Esophagus (tissue), 2 donors: Measurements from ENCODE around the gene FNBP1. TPM values are rescaled to one million over a fixed set of nuclear protein-coding genes. Genes with fewer than 3 reads are reported as not detected.
A peak's percentile ranks its signal among the peaks of the same experiment; 100 is the strongest.

Experiments
- H3K27ac ChIP-seq, 2 donors: one replicate each; pipeline ENCODE4 v1.5.1; 2013; ENCODE audit warnings: low read depth in 2 of 2, mild to moderate bottlenecking in 2 of 2, inconsistent platforms in 1 of 2, low read length in 1 of 2, moderate library complexity in 1 of 2
- H3K27me3 ChIP-seq, 2 donors: one replicate each; pipeline ENCODE4 v1.6.1; 2013; ENCODE audit warnings: low read length in 2 of 2, control low read depth in 1 of 2, mild to moderate bottlenecking in 1 of 2; ENCODE audit not compliant: insufficient read depth in 2 of 2, control insufficient read depth in 1 of 2
- H3K36me3 ChIP-seq, 2 donors: one replicate each; pipeline ENCODE4 v1.6.1; 2013; ENCODE audit warnings: low read length in 1 of 2; ENCODE audit not compliant: control insufficient read depth in 2 of 2, insufficient read depth in 2 of 2
- H3K4me1 ChIP-seq, 2 donors: one replicate each; pipeline ENCODE4 v1.6.1; 2013; ENCODE audit warnings: low read length in 1 of 2; ENCODE audit not compliant: control insufficient read depth in 2 of 2, insufficient read depth in 2 of 2
- H3K4me3 ChIP-seq, 2 donors: one replicate each; pipeline ENCODE4 v1.5.1; 2013; ENCODE audit warnings: low read length in 2 of 2, mild to moderate bottlenecking in 2 of 2, low read depth in 1 of 2, moderate library complexity in 1 of 2
- H3K9me3 ChIP-seq, 2 donors: one replicate each; pipeline ENCODE4 v1.6.1; 2013; ENCODE audit warnings: mild to moderate bottlenecking in 2 of 2, low read depth in 1 of 2, low read length in 1 of 2, moderate library complexity in 1 of 2; ENCODE audit not compliant: control insufficient read depth in 2 of 2, insufficient read depth in 1 of 2
- WGBS, 2 donors: extraction: QIAGEN DNeasy Blood & Tissue Kit; methylation state at CpG; one replicate each; pipeline ENCODE4 v1.1.7; 2013; 5-methylcytosine and 5-hydroxymethylcytosine counted together
- polyA plus RNA-seq, 2 donors: library from polyadenylated mRNA; stranded (reverse); fragments of 200-250 nt; gene quantifications; one replicate each; pipeline ENCODE4 v1.2.3, GENCODE V29; 2013
- donor health status: healthy with polysubstance abuse.
- donor health status: Bipolar disorder and iron deficiency.

FNBP1 gene
- polyA plus RNA-seq, 2 donors, result 16.1 to 19.1 TPM

DNA sequence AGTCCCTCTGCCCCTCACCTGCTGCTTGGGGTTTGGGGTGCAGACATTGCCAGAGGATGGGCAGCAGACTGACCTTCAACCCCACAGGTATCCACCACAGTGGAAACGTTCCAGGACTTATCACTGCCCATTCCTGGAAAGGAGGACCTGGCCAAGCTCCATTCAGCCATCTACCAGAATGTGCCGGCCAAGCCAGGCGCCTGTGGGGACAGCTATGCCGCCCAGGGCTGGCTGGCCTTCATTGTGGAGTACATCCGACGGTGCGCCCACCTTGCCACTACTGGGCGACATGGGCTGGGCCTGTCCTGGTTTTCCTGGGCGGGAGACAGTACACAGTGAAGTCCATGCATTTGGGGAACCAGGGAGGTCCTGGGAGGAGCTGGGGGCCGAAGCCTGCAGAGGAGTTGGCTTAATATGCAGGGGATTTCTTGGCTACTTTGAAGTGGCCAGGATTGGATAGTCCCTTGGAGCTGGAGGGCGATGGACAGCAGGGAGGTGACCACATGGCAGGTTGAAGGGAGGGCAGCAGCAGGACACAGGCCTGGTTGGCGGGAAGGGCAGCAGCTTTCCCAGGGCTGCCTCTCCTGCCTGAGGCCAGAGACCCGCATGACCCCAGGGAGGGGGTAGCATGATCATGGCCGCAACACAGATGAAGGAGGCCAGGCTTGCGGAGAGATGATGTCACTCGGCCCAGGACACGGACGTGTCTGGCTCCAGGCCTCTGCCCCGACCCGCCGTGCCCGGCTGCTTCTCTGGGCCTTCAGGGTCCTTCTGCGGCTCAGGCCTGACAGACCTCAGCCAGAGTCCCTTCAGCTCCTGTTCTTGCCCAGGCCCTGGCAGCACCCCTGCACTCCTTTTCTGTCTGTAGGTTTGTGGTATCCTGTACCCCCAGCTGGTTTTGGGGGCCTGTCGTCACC, 173.1 kb downstream of the FNBP1 start:
- H3K4me3 ChIP-seq, result no peak overlapping the region
- no peaks in the 10 kb centered on the region for H3K9me3 ChIP-seq
- H3K27me3 ChIP-seq, result no peaks in the 10 kb centered on the region
- 91 to 93% methylated on average over 24 of the region's 24 CpGs for WGBS, 2 donors
- H3K4me1 ChIP-seq, result peaks cover 0 to 2% of the 10 kb centered on the region in 2 donors
- H3K36me3 ChIP-seq, result peaks cover 12 to 33% of the 10 kb centered on the region in 2 donors
- H3K27ac ChIP-seq, result peak overlapping the region in 1 of 2 donors; percentile 60

DNA sequence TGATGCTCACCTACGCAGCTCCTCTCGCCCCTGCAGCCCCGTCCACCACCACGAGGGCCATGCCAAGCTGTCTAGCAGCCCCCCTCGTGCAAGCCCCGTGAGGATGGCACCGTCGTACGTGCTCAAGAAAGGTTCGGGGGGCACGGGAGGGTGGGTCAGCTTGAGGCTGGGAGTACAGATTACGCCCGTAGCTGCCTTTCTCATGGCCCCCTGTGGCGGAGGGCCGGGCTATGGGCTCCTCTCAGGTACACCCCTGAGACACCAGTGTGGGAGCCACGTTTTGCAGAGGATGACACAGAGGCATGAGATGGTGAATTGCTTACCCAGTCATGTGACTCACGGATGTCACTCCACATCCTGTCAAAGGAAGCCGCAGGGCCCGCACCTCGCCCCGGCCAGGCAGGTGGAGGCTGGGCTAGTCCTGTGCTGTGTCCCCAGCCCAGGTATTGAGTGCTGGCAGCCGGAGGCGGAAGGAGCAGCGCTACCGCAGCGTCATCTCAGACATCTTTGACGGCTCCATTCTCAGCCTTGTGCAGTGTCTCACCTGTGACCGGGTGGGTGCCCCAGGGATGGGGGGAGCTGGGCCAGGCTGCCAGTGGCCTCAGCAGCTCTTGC, 174.0 kb downstream of the FNBP1 start:
- H3K4me1 ChIP-seq, result peaks cover 0 to 2% of the 10 kb centered on the region in 2 donors
- H3K36me3 ChIP-seq, result peaks cover 8 to 28% of the 10 kb centered on the region in 2 donors
- no peaks in the 10 kb centered on the region for H3K9me3 ChIP-seq
- 80 to 84% methylated on average over 28 of the region's 28 CpGs for WGBS, 2 donors
- peak overlapping the region; percentile 18 to 73 for H3K27ac ChIP-seq
- no peaks in the 10 kb centered on the region for H3K27me3 ChIP-seq
- H3K4me3 ChIP-seq, result no peak overlapping the region

DNA sequence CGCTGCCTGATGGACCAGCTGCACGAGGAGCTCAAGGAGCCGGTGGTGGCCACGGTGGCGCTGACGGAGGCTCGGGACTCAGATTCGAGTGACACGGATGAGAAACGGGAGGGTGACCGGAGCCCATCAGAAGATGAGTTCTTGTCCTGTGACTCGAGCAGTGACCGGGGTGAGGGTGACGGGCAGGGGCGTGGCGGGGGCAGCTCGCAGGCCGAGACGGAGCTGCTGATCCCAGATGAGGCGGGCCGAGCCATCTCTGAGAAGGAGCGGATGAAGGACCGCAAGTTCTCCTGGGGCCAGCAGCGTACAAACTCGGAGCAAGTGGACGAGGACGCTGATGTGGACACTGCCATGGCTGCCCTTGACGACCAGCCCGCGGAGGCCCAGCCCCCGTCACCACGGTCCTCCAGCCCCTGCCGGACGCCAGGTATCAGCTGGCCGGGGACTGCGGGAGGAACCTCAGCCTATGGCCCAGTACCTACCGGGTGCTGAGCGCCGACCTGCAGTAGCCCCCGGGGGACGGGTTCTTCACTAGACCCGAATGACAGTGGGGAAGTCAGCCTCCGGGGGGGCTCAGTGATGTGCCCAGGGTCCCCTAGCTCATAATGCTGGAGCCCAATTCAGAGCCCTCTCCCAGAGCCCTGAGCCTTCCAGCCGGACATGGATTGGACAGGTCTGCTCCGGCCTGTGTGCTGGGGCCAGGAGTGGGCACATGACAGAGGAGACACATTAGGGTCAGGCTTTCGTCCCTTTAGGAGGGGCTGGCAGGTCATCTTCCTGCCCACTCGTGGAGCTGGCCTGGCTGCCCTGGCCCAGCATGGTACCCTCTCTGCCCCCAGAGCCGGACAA, 174.7 kb downstream of the FNBP1 start:
- WGBS, 2 donors, result 87 to 88% methylated on average over 48 of the region's 48 CpGs
- H3K27me3 ChIP-seq, result no peaks in the 10 kb centered on the region
- H3K4me3 ChIP-seq, result no peak overlapping the region
- peaks cover 0 to 2% of the 10 kb centered on the region in 2 donors for H3K4me1 ChIP-seq
- peak overlapping the region; percentile 18 to 73 for H3K27ac ChIP-seq
- H3K9me3 ChIP-seq, result no peaks in the 10 kb centered on the region
- H3K36me3 ChIP-seq, result peaks cover 5 to 24% of the 10 kb centered on the region in 2 donors

DNA sequence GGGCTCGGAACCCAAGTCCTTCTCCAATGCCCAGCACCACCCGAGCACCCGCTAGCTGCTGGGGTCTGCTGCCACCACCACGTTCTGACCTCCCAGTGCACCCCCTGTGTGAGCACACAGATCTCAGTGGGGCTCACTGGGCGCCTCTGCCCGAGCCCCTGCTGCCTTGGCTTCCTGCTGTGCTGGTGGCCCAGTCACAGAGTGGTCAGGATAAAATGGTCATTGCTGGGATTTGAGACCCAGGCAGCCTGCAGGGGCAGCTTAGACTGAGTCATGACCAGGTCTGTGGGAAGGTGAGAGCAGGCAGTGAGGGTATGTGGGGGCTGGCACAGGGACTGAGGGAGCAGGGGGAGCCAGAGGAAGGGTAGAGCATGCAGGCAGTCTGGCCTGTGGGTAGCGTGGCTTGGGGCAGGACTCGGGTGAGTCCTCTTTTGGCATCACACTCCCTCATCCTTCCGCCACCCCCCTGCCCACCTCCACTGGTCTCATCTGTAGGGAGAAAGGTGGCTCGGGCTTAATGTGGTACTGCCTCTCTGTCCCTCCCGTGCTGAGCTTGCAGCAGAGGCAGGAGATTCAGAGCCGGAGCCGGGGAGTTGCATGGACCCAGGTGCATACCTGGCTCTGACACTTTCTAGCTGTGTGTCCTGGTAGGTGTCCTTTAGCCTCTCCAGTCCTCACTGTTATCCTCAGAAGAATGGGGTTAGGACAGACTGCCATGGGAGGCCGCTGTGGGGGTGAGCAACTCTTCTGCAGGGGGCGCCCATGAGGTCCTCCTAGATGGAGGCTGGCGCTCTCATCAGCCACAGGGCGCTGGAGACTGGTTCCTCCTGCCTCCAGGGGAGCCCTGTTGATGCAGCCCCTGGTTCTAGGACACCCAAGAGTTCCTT, 175.6 kb downstream of the FNBP1 start:
- H3K27ac ChIP-seq, result no peak overlapping the region
- WGBS, 2 donors, result 77 to 79% methylated on average over 17 of the region's 17 CpGs

DNA sequence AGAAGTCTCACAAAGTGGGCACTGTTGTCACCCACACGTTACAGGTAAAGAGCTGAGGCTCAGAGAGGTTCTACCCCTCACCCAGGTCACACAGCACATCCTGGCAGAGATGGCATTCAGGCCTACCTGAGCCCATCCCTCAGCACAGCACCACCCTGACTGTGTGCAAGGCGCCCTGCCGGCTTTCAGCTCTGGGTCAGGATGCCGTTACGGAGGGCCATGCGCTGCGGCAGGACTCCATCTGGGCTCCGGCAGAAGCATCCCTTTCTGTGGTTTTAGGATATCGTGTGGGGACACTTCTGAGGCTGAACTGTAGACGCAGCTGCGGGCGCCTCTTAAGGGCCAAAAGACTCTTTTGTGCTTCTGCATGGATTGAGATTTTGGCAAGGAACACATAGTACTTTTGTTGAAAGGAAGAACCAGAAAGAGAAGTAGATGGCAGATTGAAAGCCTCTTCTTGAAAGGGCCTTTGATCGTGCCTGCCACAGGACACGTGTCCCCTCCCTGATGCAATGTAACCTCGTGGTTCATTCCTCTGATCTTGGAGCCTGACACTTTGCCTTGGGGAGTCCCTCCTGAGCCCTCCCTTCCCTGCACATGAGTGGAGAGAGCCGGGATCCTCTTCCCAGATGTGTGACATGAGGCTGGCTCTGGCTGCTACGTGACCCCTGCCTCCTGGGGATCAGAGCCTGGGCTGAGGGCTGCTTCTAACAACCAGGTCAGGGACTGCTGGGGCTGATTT, 176.4 kb downstream of the FNBP1 start:
- WGBS, 2 donors, result 78% methylated on average over 17 of the region's 17 CpGs
- H3K4me3 ChIP-seq, result no peak overlapping the region
- H3K27ac ChIP-seq, result peak overlapping the region in 1 of 2 donors; percentile 37
- H3K9me3 ChIP-seq, result no peaks in the 10 kb centered on the region
- H3K4me1 ChIP-seq, result peaks cover 0 to 2% of the 10 kb centered on the region in 2 donors
- H3K36me3 ChIP-seq, result peaks cover 5 to 33% of the 10 kb centered on the region in 2 donors
- H3K27me3 ChIP-seq, result no peaks in the 10 kb centered on the region

More for the DNA sequence above, 175.6 kb downstream of the FNBP1 start:
- Histone ChIP-seq H3K4me3 (no peak overlapping the region), H3K9me3 (no peaks in the 10 kb centered on the region), H3K4me1 (peaks cover 0 to 2% of the 10 kb centered on the region in 2 donors), H3K27me3 (no peaks in the 10 kb centered on the region), H3K36me3 (peaks cover 5 to 27% of the 10 kb centered on the region in 2 donors)

DNA sequence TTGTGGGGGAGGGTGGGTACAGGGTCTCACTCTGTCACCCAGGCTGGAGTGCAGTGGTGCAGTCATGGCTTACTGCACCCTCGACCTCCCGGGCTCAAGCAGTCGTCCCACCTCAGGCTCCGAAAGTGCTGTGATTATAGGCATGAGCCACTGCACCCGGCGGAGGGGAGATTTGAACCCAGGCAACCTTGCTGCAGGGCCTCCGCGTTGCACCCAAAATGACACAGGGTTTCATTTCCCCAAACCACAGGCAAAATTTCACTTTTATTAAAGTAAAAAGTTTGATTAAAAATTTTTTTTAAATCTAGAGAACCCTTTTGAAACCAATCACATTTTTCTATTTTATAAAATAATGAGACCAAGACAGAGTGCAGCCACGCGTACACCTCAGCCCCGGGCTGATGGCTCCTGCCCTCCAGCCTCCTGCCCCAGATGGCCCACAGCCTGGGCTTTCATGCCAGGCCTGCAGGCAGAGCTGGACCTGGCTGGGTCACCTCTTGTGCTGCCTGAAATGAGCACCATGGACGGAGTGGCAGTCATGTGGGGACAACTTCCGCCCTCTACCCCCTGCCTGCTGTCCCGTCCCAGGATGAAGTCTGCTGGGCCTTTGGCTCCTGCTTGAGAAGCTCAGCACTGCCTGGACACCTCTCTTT, 177.2 kb downstream of the FNBP1 start:
- Histone ChIP-seq H3K36me3 (peaks cover 8 to 41% of the 10 kb centered on the region in 2 donors), H3K9me3 (no peaks in the 10 kb centered on the region), H3K27me3 (no peaks in the 10 kb centered on the region), H3K4me3 (no peak overlapping the region), H3K4me1 (peaks cover 0 to 2% of the 10 kb centered on the region in 2 donors), H3K27ac (peak overlapping the region in 1 of 2 donors; percentile 13)
- 66 to 75% methylated on average over 14 of the region's 14 CpGs for WGBS, 2 donors

DNA sequence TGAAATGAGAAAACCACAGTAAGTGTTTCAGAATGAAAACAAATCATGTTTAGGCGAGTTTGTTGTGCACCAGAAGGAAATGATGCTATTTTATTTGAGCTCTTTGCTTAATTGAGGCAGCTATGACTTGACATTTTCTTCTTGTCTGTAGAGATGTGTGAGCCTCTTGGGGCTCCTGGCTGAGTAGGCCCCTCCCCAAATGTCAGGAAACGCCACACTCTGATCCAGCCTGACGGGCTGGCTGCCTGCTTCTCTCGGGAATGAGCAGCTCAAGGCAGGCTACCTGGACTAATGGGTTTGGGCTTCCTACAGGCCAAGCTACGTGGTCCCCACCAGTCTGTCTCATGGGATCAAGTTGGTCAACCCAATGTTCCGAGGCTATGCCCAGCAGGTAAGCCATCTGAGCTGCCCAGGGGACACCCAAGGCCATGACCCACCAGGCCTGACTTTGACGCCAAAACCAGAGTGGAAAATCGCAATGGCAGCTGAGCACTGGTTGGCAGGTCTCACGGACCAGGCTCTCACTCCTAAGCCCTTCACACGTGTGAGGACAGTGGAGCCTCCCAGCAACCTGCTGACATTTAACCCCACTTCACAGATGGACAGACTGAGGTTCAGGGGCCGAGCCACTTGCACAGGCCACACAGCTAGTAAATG, 177.9 kb downstream of the FNBP1 start:
- Histone ChIP-seq H3K27ac (peak overlapping the region in 1 of 2 donors; percentile 13), H3K4me1 (peaks cover 0 to 2% of the 10 kb centered on the region in 2 donors), H3K36me3 (peaks cover 8 to 41% of the 10 kb centered on the region in 2 donors), H3K9me3 (no peaks in the 10 kb centered on the region), H3K27me3 (no peaks in the 10 kb centered on the region), H3K4me3 (no peak overlapping the region)
- 61 to 63% methylated on average over 11 of the region's 11 CpGs for WGBS, 2 donors
